ENCODE measurements around the gene IL22RA1.

The IL22RA1 gene

GRCh38 chr1:24168245-24168644 lies 25.3 kb upstream of the IL22RA1 start:
- in situ Hi-C loops (cut with HindIII; ENCODE audit: low sequenced_read_pairs) = no loop called here
- H3K4me3 ChIP-seq (ENCODE audit: low read depth, low read length) = no peak overlapping the region
- no peak for TF ChIP-seq CTCF (IDR thresholded peaks at IDR 0.05; ENCODE audit: low read depth, low read length)
- no peak for DNase-seq (ENCODE audit: low read depth, low spot score)

- DNase-seq (ENCODE audit: low read depth, low spot score) = no peak
- in situ Hi-C loops (cut with HindIII; ENCODE audit: low sequenced_read_pairs) = no loop called here
- TF ChIP-seq CTCF (IDR thresholded peaks at IDR 0.05; ENCODE audit: low read depth, low read length) = no peak
- H3K4me3 ChIP-seq (ENCODE audit: low read depth, low read length) = no peak overlapping the region
Observed at GRCh38 chr1:24167008-24167407, 24.1 kb upstream of the IL22RA1 start.

- H3K4me3 ChIP-seq (ENCODE audit: low read depth, low read length) = no peak overlapping the region
- no peak for DNase-seq (ENCODE audit: low read depth, low spot score)
- no peak for TF ChIP-seq CTCF (IDR thresholded peaks at IDR 0.05; ENCODE audit: low read depth, low read length)
- in situ Hi-C loops (cut with HindIII; ENCODE audit: low sequenced_read_pairs) = no loop called here
Observed at GRCh38 chr1:24165500-24165899, 22.6 kb upstream of the IL22RA1 start.

GRCh38 chr1:24164004-24164403 lies 21.1 kb upstream of the IL22RA1 start:
- no peak for DNase-seq (ENCODE audit: low read depth, low spot score)
- no peak overlapping the region for H3K4me3 ChIP-seq (ENCODE audit: low read depth, low read length)
- in situ Hi-C loops (cut with HindIII; ENCODE audit: low sequenced_read_pairs) = no loop called here
- TF ChIP-seq CTCF (IDR thresholded peaks at IDR 0.05; ENCODE audit: low read depth, low read length) = no peak

- TF ChIP-seq CTCF (IDR thresholded peaks at IDR 0.05; ENCODE audit: low read depth, low read length) = no peak
- in situ Hi-C loops (cut with HindIII; ENCODE audit: low sequenced_read_pairs) = no loop called here
- DNase-seq (ENCODE audit: low read depth, low spot score) = no peak
- H3K4me3 ChIP-seq (ENCODE audit: low read depth, low read length) = no peak overlapping the region
Observed at GRCh38 chr1:24162201-24162600, 19.3 kb upstream of the IL22RA1 start.

GRCh38 chr1:24161270-24161669 lies 18.3 kb upstream of the IL22RA1 start:
- no peak for DNase-seq (ENCODE audit: low read depth, low spot score)
- TF ChIP-seq CTCF (IDR thresholded peaks at IDR 0.05; ENCODE audit: low read depth, low read length) = no peak
- in situ Hi-C loops (cut with HindIII; ENCODE audit: low sequenced_read_pairs) = no loop called here
- H3K4me3 ChIP-seq (ENCODE audit: low read depth, low read length) = no peak overlapping the region

- no peak for TF ChIP-seq CTCF (IDR thresholded peaks at IDR 0.05; ENCODE audit: low read depth, low read length)
- no peak overlapping the region for H3K4me3 ChIP-seq (ENCODE audit: low read depth, low read length)
- DNase-seq (ENCODE audit: low read depth, low spot score) = no peak
- in situ Hi-C loops (cut with HindIII; ENCODE audit: low sequenced_read_pairs) = no loop called here
Observed at GRCh38 chr1:24159366-24159765, 16.4 kb upstream of the IL22RA1 start.

All from astrocyte of the spinal cord (primary cell).